Right lobe of liver (tissue), 4 donors: Measurements from ENCODE around the gene OXT.

Source experiments
- CTCF ChIP-seq, 4 donors: fragments of 200-600 bp in 3 of 4; fragments of 450-650 bp in 1 of 4; IDR thresholded peaks; one replicate each; pipeline versions ENCODE4 v1.5.1 to v1.8.0; 2016 to 2022; ENCODE audit warnings: antibody characterized with exemption in 4 of 4, mild to moderate bottlenecking in 2 of 4
- POLR2A ChIP-seq: fragments of 450-650 bp; IDR thresholded peaks from one replicate; pipeline ENCODE4 v1.6.1; 2017; ENCODE audit warnings: antibody characterized with exemption, mild to moderate bottlenecking
- donor health status: DM: no; HTN: no; CAD: no.
- donor health status: DM: no; HTN: no; CAD: no.
- donor health status: DM: no; HTN: yes; CAD: no.

- TF ChIP-seq CTCF (IDR thresholded peaks at IDR 0.05) (no peak), POLR2A (no peak)
Measured at GRCh38 chr20:3027987-3028386, 43.4 kb upstream of the OXT start.
